OCI-LY7 (cell line): ENCODE results near the gene LMO3.

ENCODE experiments used
- CTCF ChIP-seq: fragments of 200-600 bp; sonication (generic); conservative IDR thresholded peaks from 2 replicates; pipeline ENCODE4 v1.5.1; 2014; ENCODE audit warnings: mild to moderate bottlenecking, antibody characterized with exemption, low read length, moderate library complexity, mixed read lengths
- EZH2phosphoT487 ChIP-seq: fragments of 200-600 bp; sonication (generic); IDR thresholded peaks from 2 replicates; pipeline ENCODE4 v1.6.1; 2018; ENCODE audit warnings: low read depth, borderline replicate concordance, mild to moderate bottlenecking, mixed run types, antibody characterized with exemption, low read length, moderate library complexity, mixed read lengths

- TF ChIP-seq CTCF = no peak
- TF ChIP-seq EZH2phosphoT487 = no peak
Measured at GRCh38 chr12:16509411-16509810, 96.6 kb downstream of the LMO3 start.
